ENCODE results near the gene RSBN1L.
"Not testable (repeated sequence)": the region's sequence is repeated elsewhere in the genome, so short reads cannot be mapped to it uniquely, and the experiment has no call there.

RSBN1L gene

GRCh38 chr7:77759294-77759889, 63.1 kb downstream of the RSBN1L start:
- peak overlapping the region in 2 of 21 experiments; percentile 13 to 47 for H3K27ac ChIP-seq
- no peak overlapping the region for H3K4me3 ChIP-seq

GRCh38 chr7:77760809-77761453, 64.7 kb downstream of the RSBN1L start:
- H3K4me3 ChIP-seq, result no peak overlapping the region
- no peak overlapping the region for H3K27ac ChIP-seq

DNA sequence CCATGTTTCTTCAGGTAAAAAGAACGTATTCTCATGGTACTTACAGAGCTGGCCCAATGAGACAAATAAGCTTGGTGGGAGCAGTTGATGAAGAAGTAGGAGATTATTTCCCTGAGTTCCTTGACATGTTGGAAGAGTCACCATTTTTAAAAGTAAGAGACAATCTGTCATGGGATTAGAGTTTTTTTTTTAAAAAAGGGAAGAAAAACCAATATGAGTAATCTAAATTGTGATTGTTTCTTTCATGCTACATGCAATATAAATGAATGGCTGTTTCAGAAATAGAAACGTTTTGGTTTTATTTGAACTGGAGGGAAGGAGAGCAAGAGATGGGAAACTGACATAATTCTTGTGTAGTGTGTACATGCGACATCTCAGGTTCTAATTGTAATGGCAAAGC, 69.2 kb downstream of the RSBN1L start:
- Histone ChIP-seq H3K4me3 (no peak overlapping the region), H3K27ac (no peak overlapping the region)

- Histone ChIP-seq H3K27ac (no peak overlapping the region), H3K4me3 (no peak overlapping the region)
Observed at GRCh38 chr7:77765906-77766800, 69.9 kb downstream of the RSBN1L start.

- no peak overlapping the region for H3K27ac ChIP-seq
Observed at GRCh38 chr7:77766801-77767605, 70.7 kb downstream of the RSBN1L start.

GRCh38 chr7:77770316-77770715, 74.1 kb downstream of the RSBN1L start:
- H3K27ac ChIP-seq, result no peak overlapping the region
- no peak overlapping the region for H3K4me3 ChIP-seq

More at GRCh38 chr7:77766801-77767605, 70.7 kb downstream of the RSBN1L start:
- H3K4me3 ChIP-seq, result no peak overlapping the region

DNA sequence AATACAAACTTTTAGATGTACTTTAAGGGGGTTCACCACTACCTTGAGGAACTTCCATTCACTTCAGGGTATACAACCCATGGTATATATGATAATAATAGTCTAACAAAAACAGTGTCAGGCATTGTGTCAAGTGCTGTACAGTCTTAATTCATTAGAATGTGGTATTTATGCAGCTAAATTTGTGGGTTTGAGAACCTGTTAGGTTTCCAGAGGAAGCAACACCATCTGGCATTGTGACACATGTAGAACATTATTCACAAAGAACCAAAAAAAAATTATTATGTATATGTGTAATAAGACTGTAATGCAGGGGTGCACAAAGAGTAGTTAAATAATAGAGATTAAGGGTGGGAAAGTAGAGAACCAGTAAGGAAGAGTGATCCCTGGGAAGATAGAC, 75.6 kb downstream of the RSBN1L start:
- Histone ChIP-seq H3K27ac (no peak overlapping the region), H3K4me3 (no peak overlapping the region)

GRCh38 chr7:77778535-77778934, 82.3 kb downstream of the RSBN1L start:
- no peak overlapping the region for H3K27ac ChIP-seq
- H3K4me3 ChIP-seq, result no peak overlapping the region

DNA sequence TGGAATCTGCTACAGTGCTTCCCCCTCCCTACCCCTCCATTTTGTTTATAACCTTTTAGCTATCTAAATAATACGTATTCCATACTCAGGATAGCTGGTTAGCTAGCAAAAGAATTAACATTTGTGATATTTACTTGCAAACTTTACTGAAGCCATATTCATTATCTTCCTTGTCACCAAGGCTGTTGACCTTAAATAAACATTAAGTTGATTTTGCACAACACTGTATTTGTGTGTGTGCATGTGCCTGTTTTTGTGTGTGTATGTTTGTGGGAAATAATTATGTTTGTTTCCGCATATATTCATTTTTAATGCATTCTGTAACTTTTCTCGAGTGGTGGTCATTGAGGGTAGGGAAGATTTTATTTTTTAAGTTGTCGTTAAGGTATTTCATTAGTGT, 86.1 kb downstream of the RSBN1L start:
- no peak overlapping the region for H3K4me3 ChIP-seq
- H3K27ac ChIP-seq, result no peak overlapping the region

DNA sequence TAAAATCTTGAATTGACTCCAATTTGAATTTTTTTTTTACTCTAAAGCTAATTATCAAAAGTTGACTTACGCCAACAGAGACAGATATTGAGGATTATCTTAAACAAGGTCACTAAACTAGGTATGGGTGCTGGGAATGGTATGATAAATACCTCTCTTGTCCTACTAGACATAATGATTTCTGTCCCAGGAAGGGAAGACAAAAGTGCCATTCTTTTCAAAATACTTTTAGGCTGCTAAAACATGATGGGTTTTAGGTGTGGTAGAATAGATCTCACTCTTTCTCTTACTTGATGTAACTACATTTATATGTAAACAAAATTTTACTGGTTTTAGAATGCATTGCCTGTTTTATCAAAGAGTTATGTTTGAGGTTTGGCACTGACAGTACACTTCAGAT, 86.9 kb downstream of the RSBN1L start:
- Histone ChIP-seq H3K4me3 (no peak overlapping the region), H3K27ac (no peak overlapping the region)

- H3K4me3 ChIP-seq, result no peak overlapping the region
- no peak overlapping the region for H3K27ac ChIP-seq
Observed at GRCh38 chr7:77783545-77783944, 87.3 kb downstream of the RSBN1L start.

DNA sequence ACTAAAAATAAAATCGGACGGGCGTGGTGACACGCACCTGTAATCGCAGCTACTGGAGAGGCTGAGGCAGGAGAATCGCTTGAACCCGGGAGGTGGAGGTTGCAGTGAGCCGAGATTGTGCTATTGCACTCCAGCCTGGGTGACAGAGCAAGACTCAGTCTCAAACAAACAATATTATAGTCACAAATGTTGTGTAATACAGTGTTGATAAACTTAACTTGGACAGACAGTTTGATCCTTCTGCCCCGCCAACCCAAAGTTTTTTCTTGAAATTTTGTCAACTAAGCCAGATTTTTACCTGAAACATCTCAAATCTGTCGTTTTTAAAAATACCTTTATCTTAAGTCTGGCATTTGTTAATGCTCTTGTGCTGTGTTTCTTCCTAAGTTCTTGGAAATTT, 88.2 kb downstream of the RSBN1L start:
- not testable (repeated sequence) for H3K4me3 ChIP-seq, H3K27ac ChIP-seq

- H3K27ac ChIP-seq, result no peak overlapping the region
- no peak overlapping the region for H3K4me3 ChIP-seq
Observed at GRCh38 chr7:77786018-77786417, 89.8 kb downstream of the RSBN1L start.

DNA sequence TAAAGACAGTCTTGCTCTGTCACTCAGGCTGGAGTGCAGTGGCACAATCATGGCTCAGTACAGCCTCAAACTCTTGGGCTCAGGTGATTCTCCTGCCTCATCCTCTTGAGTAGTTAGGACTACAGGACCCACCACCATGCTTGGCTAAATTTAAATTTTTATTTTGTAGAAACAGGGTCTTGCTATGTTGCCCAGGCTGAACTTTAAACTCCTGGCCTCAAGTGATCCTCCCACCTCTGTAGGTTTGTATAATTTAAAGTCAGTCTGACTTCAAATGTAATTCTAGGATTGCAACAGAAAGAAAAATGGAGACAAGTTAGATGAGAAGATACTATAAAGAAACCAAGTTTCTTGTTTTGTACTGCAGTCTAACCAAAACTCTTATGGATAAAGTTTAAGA, 90.5 kb downstream of the RSBN1L start:
- Histone ChIP-seq H3K4me3 (no peak overlapping the region), H3K27ac (no peak overlapping the region)

- no peak overlapping the region for H3K27ac ChIP-seq
- no peak overlapping the region for H3K4me3 ChIP-seq
Observed at GRCh38 chr7:77788327-77788902, 92.2 kb downstream of the RSBN1L start.

- Histone ChIP-seq H3K4me3 (no peak overlapping the region), H3K27ac (no peak overlapping the region)
Observed at GRCh38 chr7:77791336-77791735, 95.1 kb downstream of the RSBN1L start.

GRCh38 chr7:77791956-77792355, 95.7 kb downstream of the RSBN1L start:
- Histone ChIP-seq H3K4me3 (no peak overlapping the region), H3K27ac (no peak overlapping the region)

- no peak overlapping the region for H3K27ac ChIP-seq
- no peak overlapping the region for H3K4me3 ChIP-seq
Observed at GRCh38 chr7:77794000-77794399, 97.7 kb downstream of the RSBN1L start.

DNA sequence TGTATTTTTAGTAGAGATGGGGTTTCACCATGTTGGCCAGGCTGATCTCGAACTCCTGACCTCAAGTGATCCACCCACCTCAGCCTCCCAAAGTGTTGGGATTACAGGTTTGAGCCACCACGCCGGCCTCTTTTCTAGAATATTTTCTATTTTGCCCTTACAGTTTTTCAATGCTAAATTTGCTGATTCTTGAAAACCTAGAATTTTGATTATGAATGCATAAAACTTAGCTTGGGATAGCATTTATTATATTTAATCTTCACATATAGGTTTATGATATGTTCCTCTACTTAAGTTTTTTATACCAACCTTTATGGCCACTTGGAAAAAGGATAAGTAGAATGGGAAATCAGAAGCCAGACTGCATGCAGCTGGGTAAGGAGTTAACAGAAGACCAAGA, 99.8 kb downstream of the RSBN1L start:
- H3K4me3 ChIP-seq, result no peak overlapping the region
- no peak overlapping the region for H3K27ac ChIP-seq

- Histone ChIP-seq H3K4me3 (peak overlapping the region in 6 of 7 experiments; percentile 66 to 98 (median 94)), H3K27ac (peak overlapping the region in 4 of 21 experiments; percentile 47 to 95 (median 88))
Observed at GRCh38 chr7:77796960-77797359, 100.7 kb downstream of the RSBN1L start.

All from skin epidermis (tissue), 12 donors.